Neuronal stem cell (in vitro differentiated cells): ENCODE data around the gene IL31.
A peak's percentile ranks its signal among the peaks of the same experiment; 100 is the strongest.
"Not testable (repeated sequence)": the region's sequence is repeated elsewhere in the genome, so short reads cannot be mapped to it uniquely, and the experiment has no call there.

Experiments
- DNase-seq: peaks from one replicate; pipeline ENCODE4 v3.0.0-alpha.2; 2013; ENCODE audit warnings: low spot score
- H2AFZ ChIP-seq: one replicate; pipeline ENCODE4 v1.6.1; 2013; ENCODE audit warnings: mild to moderate bottlenecking, low read length, inconsistent platforms
- H2AK5ac ChIP-seq: 2 replicates; pipeline ENCODE4 v1.6.1; 2013; ENCODE audit warnings: low read depth, mild to moderate bottlenecking, inconsistent platforms, low read length, moderate library complexity, mixed read lengths
- H2BK120ac ChIP-seq: 2 replicates; pipeline ENCODE4 v1.6.1; 2013; ENCODE audit warnings: low read depth, mild to moderate bottlenecking, inconsistent platforms, low read length, moderate library complexity, mixed read lengths
- H2BK12ac ChIP-seq: one replicate; pipeline ENCODE4 v1.6.1; 2013; ENCODE audit warnings: low read length, inconsistent platforms
- H2BK15ac ChIP-seq: 2 replicates; pipeline ENCODE4 v1.6.1; 2013; ENCODE audit warnings: mild to moderate bottlenecking, low read length, inconsistent platforms, mixed read lengths
- H2BK5ac ChIP-seq: one replicate; pipeline ENCODE4 v1.6.1; 2013; ENCODE audit warnings: inconsistent platforms, mild to moderate bottlenecking, low read length, moderate library complexity
- H3K14ac ChIP-seq: one replicate; pipeline ENCODE4 v1.6.1; 2013; ENCODE audit warnings: low read length, inconsistent platforms
- H3K18ac ChIP-seq: 2 replicates; pipeline ENCODE4 v1.6.1; 2013; ENCODE audit warnings: low read length, inconsistent platforms
- H3K23ac ChIP-seq: 2 replicates; pipeline ENCODE4 v1.6.1; 2013; ENCODE audit warnings: low read depth, mild to moderate bottlenecking, mixed read lengths, low read length, inconsistent platforms; ENCODE audit not compliant: poor library complexity
- H3K27ac ChIP-seq: replicated peaks from 3 replicates; pipeline ENCODE4 v1.5.1; 2013; ENCODE audit warnings: low read length, inconsistent platforms
- H3K27me3 ChIP-seq, 3 experiments: 2 replicates each; pipeline ENCODE4 v1.6.1; 2013; ENCODE audit warnings: low read length in 3 of 3, mild to moderate bottlenecking in 2 of 3, inconsistent platforms in 1 of 3, low read depth in 1 of 3, mixed read lengths in 1 of 3, moderate library complexity in 1 of 3; ENCODE audit not compliant: control insufficient read depth in 3 of 3, insufficient read depth in 3 of 3
- H3K36me3 ChIP-seq, 2 donors: replicated peaks in 1 of 2; 2 replicates each; pipeline ENCODE4 v1.6.1; 2013; ENCODE audit warnings: low read length in 2 of 2; ENCODE audit not compliant: control insufficient read depth in 2 of 2, insufficient read depth in 2 of 2
- H3K4ac ChIP-seq: 2 replicates; pipeline ENCODE4 v1.6.1; 2013; ENCODE audit warnings: inconsistent platforms, mild to moderate bottlenecking, low read length, moderate library complexity
- H3K4me1 ChIP-seq, 2 donors: 1 replicate in 1 of 2; 2 replicates in 1 of 2; pipeline ENCODE4 v1.6.1; 2013; ENCODE audit warnings: low read length in 2 of 2, low read depth in 1 of 2; ENCODE audit not compliant: control insufficient read depth in 2 of 2, insufficient read depth in 1 of 2
- H3K4me2 ChIP-seq: one replicate; pipeline ENCODE4 v1.6.1; 2013; ENCODE audit warnings: mild to moderate bottlenecking, low read length, inconsistent platforms; ENCODE audit not compliant: insufficient read depth, poor library complexity, severe bottlenecking
- H3K4me3 ChIP-seq, 2 donors: 2 replicates each; pipeline ENCODE4 v1.5.1; 2013; ENCODE audit warnings: low read length in 2 of 2, mild to moderate bottlenecking in 2 of 2, inconsistent platforms in 1 of 2, moderate library complexity in 1 of 2
- H3K79me1 ChIP-seq: one replicate; pipeline ENCODE4 v1.6.1; 2013; ENCODE audit warnings: low read depth, mild to moderate bottlenecking, inconsistent platforms, low read length, moderate library complexity
- H3K9ac ChIP-seq: one replicate; pipeline ENCODE4 v1.6.1; 2013; ENCODE audit warnings: mild to moderate bottlenecking, low read depth, low read length, inconsistent platforms; ENCODE audit not compliant: poor library complexity
- H3K9me3 ChIP-seq, 2 donors: replicated peaks in 1 of 2; 2 replicates each; pipeline versions ENCODE3 to v1.6.1; 2013; ENCODE audit warnings: low read length in 2 of 2, mild to moderate bottlenecking in 2 of 2, inconsistent platforms in 1 of 2, low read depth in 1 of 2, mixed read lengths in 1 of 2, moderate library complexity in 1 of 2; ENCODE audit not compliant: control insufficient read depth in 2 of 2, insufficient read depth in 1 of 2
- H4K8ac ChIP-seq: one replicate; pipeline ENCODE4 v1.6.1; 2013; ENCODE audit warnings: low read depth, mild to moderate bottlenecking, inconsistent platforms, low read length, moderate library complexity
- H4K91ac ChIP-seq: one replicate; pipeline ENCODE4 v1.6.1; 2013; ENCODE audit warnings: low read length, low read depth, mild to moderate bottlenecking, inconsistent platforms; ENCODE audit not compliant: poor library complexity
- WGBS, 2 donors: extraction: QIAGEN DNeasy Blood & Tissue Kit; methylation state at CpG; one replicate each; pipeline ENCODE4 v1.1.7; 2013; ENCODE audit warnings: missing lambda C conversion rate in 2 of 2, mixed read lengths in 1 of 2; ENCODE audit not compliant: insufficient read length in 2 of 2, insufficient replicate concordance in 1 of 2; ENCODE audit errors: extremely low coverage in 2 of 2; 5-methylcytosine and 5-hydroxymethylcytosine counted together

Gene IL31

GRCh38 chr12:122204167-122205052 lies 30.4 kb upstream of the IL31 start:
- Histone ChIP-seq H3K79me1 (no peaks in the 10 kb centered on the region), H4K8ac (no peak overlapping the region), H3K14ac (peak overlapping the region; percentile 71), H3K18ac (peak overlapping the region; percentile 85), H4K91ac (no peak overlapping the region), H2BK120ac (no peak overlapping the region), H2AK5ac (no peak overlapping the region), H2AFZ (peak overlapping the region; percentile 90), H3K4me2 (peak overlapping the region; percentile 97), H3K36me3 (peaks cover 20 to 32% of the 10 kb centered on the region in 2 donors), H3K9ac (peak overlapping the region; percentile 68), H2BK5ac (peak overlapping the region; percentile 21), H2BK15ac (peak overlapping the region; percentile 49), H3K9me3 (no peaks in the 10 kb centered on the region), H3K4me3 (peak overlapping the region; percentile 49 to 90), H3K4ac (no peak overlapping the region), H3K4me1 (peaks cover 0 to 5% of the 10 kb centered on the region in 2 donors), H3K27ac (no peak overlapping the region), H2BK12ac (peak overlapping the region; percentile 58), H3K23ac (peak overlapping the region; percentile 85), H3K27me3 (peaks cover 5 to 59% (median 32%) of the 10 kb centered on the region in 3 experiments)
- no peak for DNase-seq
- no CpG with 5 or more reads among the region's 71 CpGs for WGBS, 2 donors

DNA sequence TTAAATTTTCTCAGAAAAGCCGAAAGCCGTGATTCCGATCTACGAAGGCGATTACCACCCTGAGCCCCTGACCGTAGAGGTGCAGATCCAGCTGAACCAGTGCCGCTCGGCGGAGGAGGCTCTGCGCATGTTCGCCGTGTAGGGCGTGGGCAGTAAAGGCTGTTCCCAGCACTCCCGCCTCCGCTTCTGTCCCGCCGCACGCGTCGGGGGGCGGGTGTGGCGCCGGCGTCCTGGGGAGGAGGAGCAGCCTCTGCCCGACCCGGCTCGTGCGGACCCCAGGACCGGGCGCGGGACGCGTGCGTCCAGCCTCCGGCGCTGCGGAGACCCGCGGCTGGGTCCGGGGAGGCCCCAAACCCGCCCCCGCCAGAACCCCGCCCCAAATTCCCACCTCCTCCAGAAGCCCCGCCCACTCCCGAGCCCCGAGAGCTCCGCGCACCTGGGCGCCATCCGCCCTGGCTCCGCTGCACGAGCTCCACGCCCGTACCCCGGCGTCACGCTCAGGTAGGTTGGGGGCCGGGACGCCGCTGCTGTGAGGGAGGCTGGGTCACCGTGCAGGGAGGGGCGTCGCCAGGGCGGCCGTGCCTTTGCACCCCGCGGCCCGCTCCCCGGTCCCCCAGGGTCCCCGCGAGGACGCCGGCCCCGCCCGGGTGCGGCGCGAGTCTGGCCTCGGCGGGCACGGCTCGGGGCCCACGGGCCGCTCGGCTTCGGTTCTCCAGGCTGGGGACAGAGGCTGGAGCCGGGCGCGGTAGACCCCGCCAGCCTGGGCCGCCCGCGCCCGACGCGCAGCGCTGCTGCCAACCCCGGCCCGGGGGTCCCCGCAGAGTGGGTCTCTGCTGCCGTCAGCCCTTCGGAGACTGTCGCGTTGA lies 29.5 kb upstream of the IL31 start, which contains the start of gene B3GNT4:
B3GNT4 (plus strand) TSS at position 409 of the 866 bp plus-strand sequence. CDS start 910 bp downstream, outside the sequence.
- H3K27me3 ChIP-seq = peaks cover 5 to 59% (median 32%) of the 10 kb centered on the region in 3 experiments
- H3K27ac ChIP-seq = no peak within 1 kb of the TSS
- WGBS, 2 donors = no CpG with 5 or more reads among the region's 104 CpGs
- peak within 1 kb of the TSS; percentile 58 for H2BK12ac ChIP-seq
- peak within 1 kb of the TSS; percentile 49 for H2BK15ac ChIP-seq
- H2BK5ac ChIP-seq = peak within 1 kb of the TSS; percentile 21
- H3K9ac ChIP-seq = peak within 1 kb of the TSS; percentile 71
- no peak within 1 kb of the TSS for H2BK120ac ChIP-seq
- peak within 1 kb of the TSS; percentile 71 for H3K14ac ChIP-seq
- peak within 1 kb of the TSS; percentile 97 for H3K4me2 ChIP-seq
- no peak within 1 kb of the TSS for H2AK5ac ChIP-seq
- H3K4me1 ChIP-seq = peaks cover 0 to 5% of the 10 kb centered on the region in 2 donors
- no peak within 1 kb of the TSS for H4K8ac ChIP-seq
- no peaks in the 10 kb centered on the region for H3K79me1 ChIP-seq
- peak within 1 kb of the TSS; percentile 49 to 90 for H3K4me3 ChIP-seq
- H4K91ac ChIP-seq = no peak within 1 kb of the TSS
- H3K9me3 ChIP-seq = no peaks in the 10 kb centered on the region
- H2AFZ ChIP-seq = peak within 1 kb of the TSS; percentile 90
- H3K36me3 ChIP-seq = peaks cover 18 to 23% of the 10 kb centered on the region in 2 donors
- DNase-seq = no peak
- no peak within 1 kb of the TSS for H3K4ac ChIP-seq
- H3K23ac ChIP-seq = peak within 1 kb of the TSS; percentile 85
- peak within 1 kb of the TSS; percentile 96 for H3K18ac ChIP-seq

- H3K4me1 ChIP-seq, H3K4ac ChIP-seq, H4K8ac ChIP-seq, DNase-seq, H3K27ac ChIP-seq, H3K14ac ChIP-seq, H3K9ac ChIP-seq, H3K9me3 ChIP-seq, H2BK5ac ChIP-seq, H2BK120ac ChIP-seq, H3K18ac ChIP-seq, H3K79me1 ChIP-seq, H2AK5ac ChIP-seq, H4K91ac ChIP-seq, H2BK15ac ChIP-seq, H2BK12ac ChIP-seq, H3K23ac ChIP-seq: not testable (repeated sequence)
- no CpG with 5 or more reads among the region's 19 CpGs for WGBS, 2 donors
- peak overlapping the region; percentile 49 to 82 for H3K4me3 ChIP-seq
- H2AFZ ChIP-seq = peak overlapping the region; percentile 90
- H3K27me3 ChIP-seq = peaks cover 5 to 59% (median 32%) of the 10 kb centered on the region in 3 experiments
- H3K36me3 ChIP-seq = peaks cover 11 to 16% of the 10 kb centered on the region in 2 donors
- H3K4me2 ChIP-seq = peak overlapping the region; percentile 97
Observed at GRCh38 chr12:122202811-122203210, 28.8 kb upstream of the IL31 start.
